ENCODE measurements around the gene IL16.
A peak's percentile ranks its signal among the peaks of the same experiment; 100 is the strongest.
"Not testable (repeated sequence)": the region's sequence is repeated elsewhere in the genome, so short reads cannot be mapped to it uniquely, and the experiment has no call there.

The IL16 gene

GRCh38 chr15:81196576-81197254, at the start of gene IL16:
IL16 (plus strand) TSS chr15:81196879; CDS start chr15:81225400, 28,521 bp downstream.
- DNase-seq (ENCODE audit: low spot score) = no peak

GRCh38 chr15:81151389-81151788, 45.3 kb upstream of the IL16 start:
- DNase-seq (ENCODE audit: low spot score) = no peak

GRCh38 chr15:81152339-81152738, 44.3 kb upstream of the IL16 start:
- no peak for DNase-seq (ENCODE audit: low spot score)

- no peak for DNase-seq (ENCODE audit: low spot score)
Observed at GRCh38 chr15:81152799-81153198, 43.9 kb upstream of the IL16 start.

GRCh38 chr15:81155375-81156218, 41.1 kb upstream of the IL16 start:
- DNase-seq (ENCODE audit: low spot score) = peak; percentile 76

- no peak for DNase-seq (ENCODE audit: low spot score)
Observed at GRCh38 chr15:81156324-81156723, 40.4 kb upstream of the IL16 start.

GRCh38 chr15:81157195-81157938, 39.3 kb upstream of the IL16 start:
- DNase-seq (ENCODE audit: low spot score) = no peak

- DNase-seq (ENCODE audit: low spot score) = no peak
Observed at GRCh38 chr15:81157939-81158223, 38.8 kb upstream of the IL16 start.

- not testable (repeated sequence) for DNase-seq (ENCODE audit: low spot score)
Observed at GRCh38 chr15:81158561-81158960, 38.1 kb upstream of the IL16 start.

- no peak for DNase-seq (ENCODE audit: low spot score)
Observed at GRCh38 chr15:81160312-81161159, 36.1 kb upstream of the IL16 start.

- DNase-seq (ENCODE audit: low spot score) = no peak
Observed at GRCh38 chr15:81161160-81161673, 35.5 kb upstream of the IL16 start.

- DNase-seq (ENCODE audit: low spot score) = no peak
Observed at GRCh38 chr15:81161851-81162250, 34.8 kb upstream of the IL16 start.

- DNase-seq (ENCODE audit: low spot score) = no peak
Observed at GRCh38 chr15:81163961-81164800, 32.5 kb upstream of the IL16 start.

GRCh38 chr15:81165535-81165934, 31.1 kb upstream of the IL16 start:
- no peak for DNase-seq (ENCODE audit: low spot score)

- no peak for DNase-seq (ENCODE audit: low spot score)
Observed at GRCh38 chr15:81166636-81167305, 29.9 kb upstream of the IL16 start.

GRCh38 chr15:81168131-81168526, 28.6 kb upstream of the IL16 start:
- DNase-seq (ENCODE audit: low spot score) = no peak

- DNase-seq (ENCODE audit: low spot score) = no peak
Observed at GRCh38 chr15:81168644-81169043, 28.0 kb upstream of the IL16 start.

GRCh38 chr15:81170511-81170910, 26.2 kb upstream of the IL16 start:
- no peak for DNase-seq (ENCODE audit: low spot score)

GRCh38 chr15:81171286-81171685, 25.4 kb upstream of the IL16 start:
- no peak for DNase-seq (ENCODE audit: low spot score)

- no peak for DNase-seq (ENCODE audit: low spot score)
Observed at GRCh38 chr15:81174125-81174791, 22.4 kb upstream of the IL16 start.
